HG02623 (cell line): ENCODE data around the gene MYLK.
"Not testable (repeated sequence)": the region's sequence is repeated elsewhere in the genome, so short reads cannot be mapped to it uniquely, and the experiment has no call there.

Experiments used
- ATAC-seq: cut with Tn5 transposase; IDR thresholded peaks from one replicate; pipeline ENCODE4 v1.9.1; 2021; ENCODE audit warnings: moderate library complexity; ENCODE audit not compliant: unreplicated experiment

Gene MYLK

DNA sequence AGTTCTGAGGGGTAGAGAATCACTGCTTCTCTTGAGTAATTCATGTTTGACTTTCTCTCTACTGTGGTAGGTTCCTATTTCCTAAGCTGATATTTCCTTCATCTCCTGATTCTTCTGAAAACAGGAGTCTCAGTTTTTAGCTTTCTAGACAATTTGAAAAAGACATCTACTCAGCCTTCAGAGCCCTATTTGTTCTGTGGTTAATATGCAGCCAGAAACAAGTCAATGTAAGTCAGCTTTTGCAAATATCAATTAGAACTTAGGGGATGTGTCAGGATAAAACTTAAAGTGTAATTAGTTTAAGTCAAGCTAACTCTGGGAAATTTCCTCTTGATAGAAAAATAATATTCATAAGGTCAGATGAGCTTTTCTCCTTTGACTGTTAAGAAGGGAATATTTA lies 277.6 kb downstream of the MYLK start:
- no peak for ATAC-seq

DNA sequence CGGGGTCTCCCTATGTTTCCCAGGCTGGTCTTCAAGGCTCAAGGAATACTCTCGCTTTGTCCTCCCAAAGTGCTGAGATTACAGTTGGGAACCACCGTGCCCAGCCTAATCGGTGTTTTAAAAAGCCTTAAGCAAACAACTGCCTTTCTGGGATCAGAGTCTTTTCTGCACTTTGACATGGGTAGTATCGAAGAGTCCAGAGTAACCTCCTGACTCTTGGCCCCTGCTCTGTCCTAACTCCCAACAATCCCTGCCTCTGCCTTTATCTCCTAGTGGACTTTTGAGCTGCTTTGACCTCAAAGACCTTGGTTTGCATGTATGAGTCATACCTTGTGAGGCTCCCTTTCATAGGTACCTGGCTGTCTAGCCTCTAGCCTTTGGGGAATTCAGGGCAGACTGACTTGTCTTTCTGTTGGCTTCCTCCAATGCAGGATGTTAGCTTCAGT lies 278.3 kb downstream of the MYLK start:
- no peak for ATAC-seq

DNA sequence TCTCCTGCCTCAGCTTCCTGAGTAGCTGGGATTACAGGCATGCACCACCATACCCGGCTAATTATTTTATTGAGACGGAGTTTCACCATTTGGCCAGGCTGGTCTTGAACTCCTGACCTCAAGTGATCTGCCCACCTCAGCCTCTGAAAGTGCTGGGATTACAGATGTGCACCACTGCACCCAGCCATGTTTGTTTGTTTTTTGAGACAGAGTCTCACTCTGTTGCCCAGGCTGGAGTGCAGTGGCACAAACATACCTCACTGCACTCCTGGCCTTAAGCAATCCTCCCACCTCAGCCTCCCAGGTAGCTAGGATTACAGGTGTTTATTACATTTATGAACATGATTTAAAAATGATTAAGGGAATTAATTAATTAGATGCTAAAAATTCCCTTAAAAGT lies 281.0 kb downstream of the MYLK start:
- ATAC-seq = not testable (repeated sequence)

DNA sequence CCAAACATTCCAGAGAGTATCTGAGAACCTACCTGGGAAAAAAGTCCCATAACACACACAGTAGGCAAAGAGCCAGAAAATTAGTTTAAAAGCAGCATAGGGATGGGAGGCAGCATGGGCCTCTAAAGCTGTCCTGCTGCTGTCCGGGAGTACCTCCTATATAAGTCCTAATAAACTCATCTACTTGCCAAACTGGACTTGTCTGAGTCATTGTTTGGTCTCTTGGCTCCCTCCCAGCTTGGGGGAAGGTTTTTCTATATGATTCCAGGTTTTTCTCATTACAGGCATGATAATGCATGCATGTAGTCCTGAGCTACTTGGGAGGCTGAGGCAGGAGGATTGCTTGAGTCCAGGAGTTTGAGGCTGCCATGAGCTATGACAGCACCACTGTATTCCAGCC lies 281.8 kb downstream of the MYLK start:
- ATAC-seq = no peak

DNA sequence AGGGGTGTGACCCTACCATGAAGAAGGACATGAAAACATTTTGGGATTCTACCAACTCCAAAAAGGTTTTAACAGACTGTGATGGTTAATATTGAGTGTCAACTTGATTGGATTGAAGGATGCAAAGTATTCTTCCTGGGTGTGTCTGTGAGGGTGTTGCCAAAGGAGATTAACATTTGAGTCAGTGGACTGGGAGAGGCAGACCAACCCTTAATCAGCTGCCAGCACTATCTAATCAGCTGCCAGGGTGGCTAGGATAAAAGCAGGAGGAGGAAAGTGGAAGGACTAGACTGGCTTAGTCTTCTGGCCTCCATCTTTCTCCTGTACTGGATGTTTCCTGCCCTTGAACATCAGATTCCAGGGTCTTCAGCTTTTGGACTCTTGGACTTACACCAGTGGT lies 283.3 kb downstream of the MYLK start:
- ATAC-seq = not testable (repeated sequence)

DNA sequence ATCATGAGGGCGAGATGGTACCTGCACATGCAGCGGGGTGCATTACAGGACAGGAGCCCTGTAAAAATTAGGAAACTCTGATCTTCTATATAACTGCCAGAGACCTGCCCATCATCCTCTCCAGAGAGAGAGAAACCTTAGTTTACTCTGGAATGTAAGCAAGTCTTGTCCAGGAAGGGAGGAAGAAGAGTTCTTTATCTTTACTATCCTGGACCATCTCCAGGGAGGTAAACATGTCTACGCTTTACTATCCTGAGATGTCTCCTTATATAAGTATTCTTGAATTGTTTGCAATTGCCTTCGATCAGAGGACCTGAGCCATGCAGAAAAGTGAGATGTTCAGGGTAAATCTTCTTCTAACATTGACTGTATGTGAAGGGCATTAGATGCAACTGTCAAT lies 286.6 kb downstream of the MYLK start:
- ATAC-seq = no peak

DNA sequence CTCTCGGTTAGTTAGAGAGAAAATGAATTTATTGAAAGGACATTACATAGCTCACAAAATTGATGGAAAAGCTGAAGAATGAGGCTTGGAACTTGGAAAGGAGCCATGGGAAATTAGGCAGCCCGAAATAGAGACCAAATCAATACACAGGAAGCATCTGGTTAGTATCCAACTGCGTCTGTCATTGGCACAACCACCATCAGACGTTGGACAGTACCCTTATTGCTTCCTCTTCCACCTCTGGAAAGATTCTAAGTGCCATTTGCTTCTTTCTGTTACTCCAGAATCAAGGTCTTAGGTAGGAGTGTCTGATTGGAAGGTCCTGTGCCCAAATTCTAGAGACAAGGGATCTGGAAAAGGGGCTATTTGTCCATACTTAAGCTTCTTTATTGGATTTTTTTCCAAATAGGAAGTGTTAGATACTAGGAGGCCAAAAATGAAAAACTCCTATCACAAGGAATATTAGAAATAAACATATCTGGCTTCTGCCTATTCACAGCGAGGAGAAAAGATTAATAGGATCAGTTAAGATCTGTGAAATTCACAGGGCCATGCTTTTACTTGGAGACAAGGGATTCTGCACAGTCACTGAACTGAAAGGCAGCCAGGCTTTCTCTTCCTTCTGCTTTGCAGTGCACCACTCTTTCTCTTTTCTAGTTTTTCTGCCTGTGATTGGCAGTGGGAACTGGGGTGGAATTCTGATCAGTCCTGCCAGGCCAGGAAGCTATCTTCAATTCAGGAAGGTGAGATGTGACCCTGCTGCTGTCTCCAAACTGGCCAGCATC lies 288.5 kb downstream of the MYLK start:
- no peak for ATAC-seq

DNA sequence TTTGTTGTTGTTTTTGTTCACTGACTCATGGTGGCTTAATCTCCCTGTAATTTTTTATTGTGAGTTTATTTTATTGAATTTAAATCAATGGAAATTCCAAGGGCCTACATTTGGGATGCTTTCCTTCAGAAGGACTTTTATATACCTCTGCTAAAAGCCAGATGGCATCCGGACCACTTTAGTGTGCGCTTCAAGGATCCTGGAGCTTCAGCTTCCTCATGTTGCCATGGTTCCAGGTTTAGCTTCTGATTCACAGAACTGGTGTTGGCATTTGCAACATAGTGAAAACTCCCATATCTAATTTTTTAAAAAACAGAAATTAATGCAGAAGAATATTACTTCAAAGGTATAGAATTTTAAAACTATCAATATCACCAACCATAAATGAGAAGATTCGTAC lies 290.8 kb downstream of the MYLK start:
- no peak for ATAC-seq

DNA sequence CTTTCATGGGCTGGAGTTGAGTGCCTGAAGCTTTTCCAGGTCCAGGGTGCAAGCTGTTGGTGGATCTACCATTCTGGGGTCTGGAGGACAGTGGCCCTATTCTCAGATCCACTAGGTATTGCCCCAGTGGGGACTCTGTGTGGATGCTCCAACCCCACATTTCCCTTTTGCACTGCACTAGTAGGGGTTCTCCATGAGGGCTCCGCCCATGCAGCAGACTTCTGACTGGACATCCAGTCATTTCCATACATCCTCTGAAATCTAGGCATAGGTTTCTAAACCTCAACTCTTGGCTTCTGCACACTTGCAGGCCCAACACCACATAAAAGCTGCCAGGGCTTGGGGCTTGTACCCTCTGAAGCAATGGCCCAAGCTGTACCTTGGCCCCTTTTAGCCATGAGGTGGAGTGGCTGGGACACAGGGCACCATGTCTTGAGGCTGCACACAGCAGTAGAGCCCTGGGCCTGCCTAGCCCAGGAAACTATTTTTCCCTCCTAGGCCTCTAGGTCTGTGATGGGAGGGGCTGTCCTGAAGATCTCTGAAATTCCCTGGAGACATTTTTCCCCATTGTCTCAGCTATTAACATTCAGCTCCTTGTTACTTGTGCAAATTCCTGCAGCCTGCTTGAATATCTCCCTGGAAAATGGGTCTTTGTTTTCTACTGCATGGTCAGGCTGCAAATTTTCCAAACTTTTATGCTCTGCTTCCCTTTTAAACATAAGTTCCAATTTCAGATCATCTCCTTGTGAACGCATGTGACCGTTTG lies 293.3 kb downstream of the MYLK start:
- no peak for ATAC-seq

DNA sequence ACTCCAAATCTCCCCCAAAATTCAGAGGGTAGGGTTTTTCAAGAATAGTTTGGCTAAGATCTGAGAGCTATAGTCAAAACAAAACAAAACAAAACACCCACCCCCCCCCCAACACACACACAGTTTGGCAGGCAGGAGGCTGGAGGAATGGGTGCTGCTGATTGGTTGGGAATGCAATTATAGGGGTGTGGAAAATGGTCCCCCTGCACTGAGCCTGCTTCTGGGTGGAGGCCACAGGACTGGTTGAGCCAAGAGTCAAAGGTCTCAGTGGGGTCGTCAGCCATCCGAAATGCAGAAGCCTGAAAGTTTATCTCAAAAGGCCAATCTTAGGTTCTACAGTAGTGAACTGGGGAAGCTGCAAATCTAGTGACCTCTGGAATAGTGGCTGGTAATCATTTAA lies 296.7 kb downstream of the MYLK start:
- no peak for ATAC-seq

DNA sequence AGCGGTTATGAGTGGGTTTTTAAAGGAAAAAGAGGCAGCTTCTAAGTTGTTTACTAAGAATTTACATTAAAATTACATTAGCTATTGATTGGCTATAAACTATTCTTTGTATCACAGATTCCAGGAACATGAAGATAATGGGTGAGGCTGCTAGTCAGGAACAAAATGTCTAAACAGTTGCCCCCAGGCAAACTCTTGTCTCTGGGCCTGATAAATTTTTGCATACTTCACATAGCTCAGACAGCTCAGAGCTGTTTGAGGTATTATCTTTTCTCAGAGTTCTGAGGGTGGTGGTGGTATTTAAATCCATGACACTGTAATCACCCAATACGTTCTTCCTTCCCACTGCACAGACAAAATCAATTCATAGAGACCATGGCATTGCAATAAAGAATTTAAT lies 297.2 kb downstream of the MYLK start:
- no peak for ATAC-seq

DNA sequence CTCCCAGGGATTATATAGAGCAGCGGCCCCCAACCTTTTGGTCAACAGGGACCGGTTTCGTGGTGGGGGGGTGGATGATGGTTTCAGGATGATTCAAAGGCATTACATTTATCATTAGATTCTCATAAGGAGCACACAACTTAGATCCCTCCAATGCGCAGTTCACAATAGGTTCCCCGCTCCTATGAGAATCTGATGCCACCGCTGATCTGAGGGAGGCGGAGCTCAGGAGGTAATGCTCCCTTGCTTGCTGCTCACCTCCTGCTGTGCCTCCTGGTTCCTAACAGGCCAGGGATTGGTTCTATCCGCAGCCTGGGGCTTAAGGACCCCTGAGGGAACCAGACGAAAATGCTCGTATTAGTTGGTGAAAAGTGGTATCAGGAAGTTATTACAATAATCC lies 298.0 kb downstream of the MYLK start:
- no peak for ATAC-seq

DNA sequence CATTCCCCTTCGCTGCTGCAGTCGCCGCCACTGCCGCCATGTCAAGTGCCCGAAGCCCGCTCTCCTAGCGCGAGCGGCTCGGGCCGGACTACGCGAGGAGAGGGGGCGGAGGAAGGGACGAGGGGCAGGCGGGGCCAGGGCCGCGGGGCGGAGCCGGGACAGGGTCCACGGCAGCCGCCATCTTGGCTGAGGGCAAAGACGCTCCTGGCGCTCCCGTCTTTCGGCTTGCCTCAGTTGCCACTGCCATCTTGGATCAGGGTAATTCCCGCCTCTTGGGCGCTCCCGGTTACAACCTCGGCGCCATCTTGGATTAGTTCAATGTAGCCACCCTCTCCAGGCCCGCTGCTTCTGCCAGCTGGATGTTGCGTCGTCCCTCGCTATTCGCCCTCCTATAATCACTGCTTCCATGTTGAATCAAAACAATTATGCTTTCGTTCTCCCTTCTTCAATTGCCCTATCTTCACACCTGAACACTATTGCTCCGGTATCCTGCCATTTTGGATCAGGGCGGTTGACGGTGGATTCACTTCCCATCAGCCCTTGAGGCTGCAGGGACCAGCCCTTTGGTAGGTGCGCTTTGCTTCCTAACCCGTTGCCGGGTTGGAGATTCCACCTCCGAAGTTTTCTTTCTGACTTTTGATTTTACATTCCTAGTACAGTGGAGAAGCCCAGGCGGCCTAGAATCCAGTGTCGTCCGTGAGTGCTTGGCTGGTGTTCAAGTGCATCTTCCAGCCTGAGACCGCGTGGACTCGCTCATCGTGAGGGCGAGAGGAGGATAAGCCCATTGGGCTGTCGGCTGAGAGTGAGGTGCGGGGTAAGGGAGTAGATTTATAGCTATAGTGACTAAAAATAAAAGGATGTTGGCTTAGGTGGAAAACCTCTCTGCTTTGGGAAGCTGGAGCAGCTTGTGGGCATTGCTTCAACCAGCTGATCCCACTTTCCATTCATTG lies 298.9 kb downstream of the MYLK start, which contains the start of gene HACD2:
Gene HACD2 (minus strand): TSS at position 66 of the 950 bp plus-strand sequence. CDS start 26 bp downstream, at position 40.
- ATAC-seq = peak; percentile 84

DNA sequence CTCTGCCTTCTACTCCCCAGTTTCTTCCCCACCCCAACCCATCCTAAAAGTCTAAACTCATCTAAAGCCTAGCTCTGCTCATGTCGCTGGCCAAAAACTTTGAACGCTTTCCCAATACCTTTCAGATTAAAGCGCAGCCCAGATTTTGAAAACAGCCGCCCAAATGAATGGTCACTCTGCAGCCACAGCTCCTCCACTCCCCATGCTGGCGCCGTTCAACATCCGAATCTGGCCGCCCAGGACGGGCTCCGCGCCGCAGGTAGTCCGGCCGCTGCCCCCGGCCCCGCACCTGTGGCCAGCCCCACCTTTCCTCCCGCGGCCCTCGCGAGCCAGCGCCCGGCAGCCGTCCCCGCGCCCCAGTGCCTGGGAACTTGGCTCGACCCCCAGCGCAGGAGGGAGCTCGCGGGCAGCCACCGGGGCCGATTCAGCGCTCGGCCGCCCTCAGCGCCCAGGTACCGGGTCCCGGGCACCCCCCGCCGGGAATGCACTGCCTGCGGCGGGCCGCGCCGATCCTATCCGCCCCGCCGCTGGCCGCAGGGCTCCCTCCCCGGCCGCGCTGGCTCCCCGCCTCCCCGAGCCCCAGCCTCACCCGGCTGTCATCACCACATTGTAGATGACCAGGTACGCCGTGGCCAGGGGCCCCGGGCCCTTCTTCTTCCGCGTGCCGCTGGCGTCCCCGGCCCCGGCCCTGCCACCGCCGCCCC lies 299.7 kb downstream of the MYLK start:
- peak; percentile 24 for ATAC-seq

DNA sequence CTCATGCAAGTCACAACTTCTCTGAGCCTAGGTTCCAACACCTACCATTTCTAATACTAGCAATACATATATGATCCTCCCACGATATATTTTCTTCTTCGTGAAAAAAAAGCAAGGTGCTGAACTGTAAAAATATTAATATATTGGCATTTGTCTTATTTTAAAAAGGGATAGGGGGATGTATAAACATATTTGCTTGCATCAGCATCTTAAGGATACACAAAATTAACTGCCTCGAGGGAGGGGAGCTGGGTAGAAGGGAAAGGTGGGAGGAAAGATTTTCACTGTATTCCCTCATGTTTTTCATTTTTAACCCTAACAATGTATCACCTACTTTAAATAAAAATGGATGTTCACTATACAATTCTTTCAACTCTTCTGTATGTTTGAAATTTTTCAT lies 300.6 kb downstream of the MYLK start:
- ATAC-seq = no peak

DNA sequence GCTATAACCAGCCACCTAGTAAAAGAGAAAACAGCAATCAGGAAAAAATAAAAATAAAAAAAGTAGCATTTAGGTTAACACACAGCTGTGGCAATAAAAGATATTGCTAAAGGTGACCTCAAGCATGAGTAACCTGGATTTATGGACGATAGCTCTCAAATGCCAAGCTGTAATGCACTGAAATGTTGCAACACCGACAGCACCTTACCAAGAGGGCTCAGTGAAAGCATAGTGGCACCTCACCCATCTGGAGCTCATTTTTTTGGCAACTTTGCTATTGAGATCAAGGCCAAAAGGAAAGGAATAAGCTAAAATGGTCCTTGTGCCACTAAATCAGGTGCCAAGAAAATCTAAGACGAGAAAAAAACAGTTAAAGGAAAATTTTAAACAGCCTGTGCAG lies 301.8 kb downstream of the MYLK start:
- ATAC-seq = no peak

DNA sequence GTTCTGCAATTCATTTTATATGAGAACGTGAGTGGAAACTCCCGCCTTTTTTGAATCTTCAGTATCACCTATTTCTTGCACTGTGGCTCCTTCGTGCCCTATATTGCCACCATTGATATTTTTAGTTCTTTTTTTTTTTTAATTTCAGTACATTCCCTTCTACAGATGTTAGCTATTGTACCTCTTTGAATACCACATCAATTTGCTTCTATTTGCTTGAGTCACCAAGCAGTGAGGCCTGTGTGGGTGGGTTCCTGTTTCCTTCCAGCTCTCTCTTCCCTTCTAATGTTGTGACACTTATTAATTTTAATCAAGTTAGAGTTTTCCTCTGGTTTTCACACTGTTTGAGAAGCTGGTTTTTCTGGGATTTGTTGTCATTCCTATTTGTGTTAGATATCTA lies 308.0 kb downstream of the MYLK start:
- ATAC-seq = peak; percentile 47

DNA sequence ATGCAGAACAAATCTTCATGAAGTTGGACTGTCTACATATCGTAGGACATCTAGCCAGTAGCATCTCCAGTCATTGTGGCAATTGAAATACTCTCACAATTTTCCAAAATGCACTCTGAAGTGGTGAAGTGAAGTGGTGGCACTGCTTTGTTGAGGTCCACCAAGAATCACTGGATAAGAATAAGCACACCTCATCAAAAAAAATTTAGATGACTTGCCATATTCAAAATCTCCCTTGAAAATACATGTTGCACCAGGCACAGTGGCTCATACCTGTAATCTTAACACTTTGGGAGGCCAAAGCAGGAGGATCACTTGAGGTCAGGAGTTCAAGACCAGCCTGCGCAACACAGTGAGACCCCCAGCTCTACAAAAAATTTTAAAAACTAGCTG lies 312.2 kb downstream of the MYLK start:
- no peak for ATAC-seq

DNA sequence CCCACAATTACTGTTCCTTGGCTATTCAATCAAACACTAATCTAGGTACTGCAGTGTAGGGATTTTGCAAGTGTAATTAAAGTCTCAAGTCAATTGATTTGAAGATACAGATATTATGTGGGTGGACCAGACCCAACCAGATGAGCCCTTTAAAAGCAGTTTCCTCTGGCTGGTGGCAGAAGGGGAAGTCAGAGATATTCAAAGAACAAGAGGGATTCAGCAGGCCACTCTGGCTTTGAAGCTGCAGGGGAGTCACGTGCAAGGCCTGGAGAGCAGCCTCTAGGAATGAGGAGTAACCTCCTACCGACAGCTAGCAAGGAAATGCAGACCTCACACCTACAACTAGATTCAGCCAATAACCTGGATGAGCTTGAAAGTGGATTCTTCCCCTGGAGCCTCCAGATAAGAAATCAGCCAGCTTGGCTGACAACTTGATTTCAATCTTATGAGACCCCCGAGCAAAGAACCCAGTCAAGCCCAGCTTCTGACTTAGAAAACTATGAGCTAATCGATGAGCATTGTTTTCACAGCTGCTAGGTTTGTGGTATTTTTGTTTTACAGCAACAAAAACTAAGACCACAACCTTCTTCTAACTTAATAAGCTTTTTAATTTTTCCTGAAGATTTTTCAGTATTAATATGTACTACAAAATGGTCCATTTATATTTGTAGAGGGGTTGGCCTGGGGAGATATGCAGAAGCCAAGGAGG lies 312.7 kb downstream of the MYLK start:
- ATAC-seq = no peak

DNA sequence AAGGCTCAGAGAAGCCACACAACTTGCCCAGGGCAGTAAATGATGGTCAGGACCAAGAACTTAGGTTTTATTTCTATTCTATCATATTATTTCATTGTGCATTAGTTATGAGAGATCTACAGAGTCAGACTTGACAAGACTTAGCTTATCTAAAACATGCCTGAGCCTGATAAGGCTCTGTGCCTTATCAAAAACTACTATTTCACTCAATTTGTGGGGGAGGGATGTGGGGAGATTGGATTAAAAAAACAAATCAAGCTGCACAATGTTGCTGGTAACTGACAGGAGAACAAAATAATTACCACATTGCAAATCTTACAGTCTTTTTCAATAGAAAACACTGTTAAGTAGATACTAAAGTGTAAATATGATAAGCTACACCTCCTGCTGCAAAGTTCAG lies 315.3 kb downstream of the MYLK start:
- ATAC-seq = no peak
